ENCODE results near the gene TBC1D22A. TPM values are rescaled to one million over a fixed set of nuclear protein-coding genes. Genes with fewer than 3 reads are reported as not detected.

The TBC1D22A gene
- total RNA-seq, 1 experiment from 2014 or later: 14.3 TPM

DNA sequence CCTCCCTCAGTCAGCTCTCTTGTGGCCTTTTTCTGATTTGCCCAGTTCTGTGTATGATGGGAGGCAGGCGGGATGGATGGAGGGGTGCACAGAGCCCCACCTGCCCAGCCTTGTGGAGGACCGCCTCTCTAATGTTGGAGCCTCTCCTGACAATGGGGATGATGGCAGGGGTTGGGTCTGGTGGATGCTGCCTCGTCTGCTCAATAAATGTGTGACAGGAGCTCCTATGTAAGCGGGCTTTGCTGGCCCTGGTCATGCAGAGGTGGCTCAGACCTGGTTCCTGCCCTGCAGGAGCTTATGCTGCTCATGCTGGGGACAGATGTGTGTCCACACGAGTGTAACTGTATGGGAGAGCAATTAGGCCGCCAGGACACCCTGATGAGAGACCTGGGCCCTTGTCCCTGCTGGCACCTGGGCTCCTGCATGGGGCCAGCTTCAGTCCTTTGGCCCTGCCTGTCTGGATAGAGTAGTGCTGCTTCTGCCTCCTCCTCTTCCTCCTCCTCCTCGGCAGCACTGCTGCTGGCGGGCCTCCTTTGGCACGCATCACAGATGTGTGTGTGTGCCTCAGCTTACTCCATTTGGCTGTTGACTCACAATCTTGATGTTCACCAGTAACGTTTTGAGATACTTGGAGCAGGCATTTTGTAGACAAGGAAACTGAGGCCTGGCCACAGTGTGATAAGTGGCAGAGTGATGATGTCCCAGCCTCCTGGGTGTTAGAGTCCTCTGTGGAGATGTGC lies 131.0 kb downstream of the TBC1D22A start:
- H3K9ac ChIP-seq (ENCODE audit: low read length): no peak overlapping the region
- ChIA-PET CTCF (no interaction called here), POLR2A (ENCODE audit: unreplicated experiment) (no interaction called here)
- intact Hi-C loops (cut with micrococcal nuclease): no loop called here
- no peaks in the 10 kb centered on the region for H3F3A ChIP-seq (ENCODE audit: low read length, unreplicated experiment)
- no peaks in the 10 kb centered on the region for H3K9me2 ChIP-seq (replicated peaks; ENCODE audit: low read length)
- H4K20me1 ChIP-seq (ENCODE audit: low read length): no peaks in the 10 kb centered on the region
- no peak overlapping the region for H3K4me2 ChIP-seq (ENCODE audit: low read length)
- no peaks in the 10 kb centered on the region for H3K79me2 ChIP-seq (ENCODE audit: low read length)
- H3K36me3 ChIP-seq (ENCODE audit: low read depth, low read length): no peaks in the 10 kb centered on the region
- TF ChIP-seq, protein P1, sequence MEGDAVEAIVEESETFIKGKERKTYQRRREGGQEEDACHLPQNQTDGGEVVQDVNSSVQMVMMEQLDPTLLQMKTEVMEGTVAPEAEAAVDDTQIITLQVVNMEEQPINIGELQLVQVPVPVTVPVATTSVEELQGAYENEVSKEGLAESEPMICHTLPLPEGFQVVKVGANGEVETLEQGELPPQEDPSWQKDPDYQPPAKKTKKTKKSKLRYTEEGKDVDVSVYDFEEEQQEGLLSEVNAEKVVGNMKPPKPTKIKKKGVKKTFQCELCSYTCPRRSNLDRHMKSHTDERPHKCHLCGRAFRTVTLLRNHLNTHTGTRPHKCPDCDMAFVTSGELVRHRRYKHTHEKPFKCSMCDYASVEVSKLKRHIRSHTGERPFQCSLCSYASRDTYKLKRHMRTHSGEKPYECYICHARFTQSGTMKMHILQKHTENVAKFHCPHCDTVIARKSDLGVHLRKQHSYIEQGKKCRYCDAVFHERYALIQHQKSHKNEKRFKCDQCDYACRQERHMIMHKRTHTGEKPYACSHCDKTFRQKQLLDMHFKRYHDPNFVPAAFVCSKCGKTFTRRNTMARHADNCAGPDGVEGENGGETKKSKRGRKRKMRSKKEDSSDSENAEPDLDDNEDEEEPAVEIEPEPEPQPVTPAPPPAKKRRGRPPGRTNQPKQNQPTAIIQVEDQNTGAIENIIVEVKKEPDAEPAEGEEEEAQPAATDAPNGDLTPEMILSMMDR (conservative IDR thresholded peaks at IDR 0.05; ENCODE audit: low read depth, low read length): no peak
- no peak for TF ChIP-seq EZH2phosphoT487 (IDR thresholded peaks at IDR 0.05; ENCODE audit: borderline replicate concordance, low read length)
- TF ChIP-seq EZH2 (IDR thresholded peaks at IDR 0.05; ENCODE audit: low read length, unreplicated experiment): no peak
- BruUV-seq (replicated peaks): no TSS peak
- no peak overlapping the region for H2AFZ ChIP-seq (ENCODE audit: low read length)
- ATAC-seq: no peak
- no peak overlapping the region for H3K4me3 ChIP-seq (ENCODE audit: low read length)
- no peaks in the 10 kb centered on the region for H3K4me1 ChIP-seq (ENCODE audit: insufficient read depth, low read length)
- H3K27ac ChIP-seq (ENCODE audit: low read length): no peak overlapping the region
- H3K27me3 ChIP-seq (ENCODE audit: low read length): no peaks in the 10 kb centered on the region
- no peak for DNase-seq
- H3K9me3 ChIP-seq (ENCODE audit: low read length): no peaks in the 10 kb centered on the region

DNA sequence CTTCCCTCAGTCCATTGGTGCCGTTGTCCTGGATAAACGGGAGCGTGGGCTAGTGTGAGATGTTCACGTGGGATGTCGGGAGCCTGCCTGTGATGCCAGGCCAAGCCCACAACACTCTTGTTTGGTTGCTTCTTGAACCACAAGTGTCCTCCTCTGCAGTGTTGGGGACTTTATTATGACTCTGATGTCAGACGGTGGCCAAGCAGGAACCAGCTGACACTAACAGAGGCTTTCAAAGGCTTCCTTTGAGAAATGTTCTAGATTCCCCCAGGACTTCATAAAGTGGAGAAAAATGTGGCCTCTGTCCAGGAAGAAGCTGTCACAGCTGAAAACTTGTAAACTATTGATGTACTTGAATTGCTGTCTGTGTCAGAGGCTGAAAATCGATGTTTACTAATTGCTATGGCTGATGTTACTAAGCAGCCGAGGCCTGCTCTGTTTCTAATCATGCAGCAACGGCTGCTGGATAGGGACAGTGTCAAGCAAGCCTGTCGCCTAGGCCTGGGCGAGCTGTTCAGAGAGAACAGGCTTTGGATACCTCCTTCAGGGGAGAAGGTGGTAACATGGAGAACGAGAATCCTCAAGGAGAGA lies 131.7 kb downstream of the TBC1D22A start:
- TF ChIP-seq, protein P1 (conservative IDR thresholded peaks at IDR 0.05; ENCODE audit: low read depth, low read length): no peak
- TF ChIP-seq EZH2 (IDR thresholded peaks at IDR 0.05; ENCODE audit: low read length, unreplicated experiment) (no peak), EZH2phosphoT487 (IDR thresholded peaks at IDR 0.05; ENCODE audit: borderline replicate concordance, low read length) (no peak)

More for the DNA sequence above, 131.7 kb downstream of the TBC1D22A start:
- Histone ChIP-seq H3F3A (ENCODE audit: low read length, unreplicated experiment) (no peaks in the 10 kb centered on the region), H3K79me2 (ENCODE audit: low read length) (no peaks in the 10 kb centered on the region), H3K9me2 (replicated peaks; ENCODE audit: low read length) (no peaks in the 10 kb centered on the region), H3K9ac (ENCODE audit: low read length) (no peak overlapping the region), H4K20me1 (ENCODE audit: low read length) (no peaks in the 10 kb centered on the region), H3K27me3 (ENCODE audit: low read length) (no peaks in the 10 kb centered on the region), H2AFZ (ENCODE audit: low read length) (no peak overlapping the region), H3K9me3 (ENCODE audit: low read length) (no peaks in the 10 kb centered on the region), H3K4me2 (ENCODE audit: low read length) (no peak overlapping the region), H3K4me1 (ENCODE audit: insufficient read depth, low read length) (no peaks in the 10 kb centered on the region), H3K27ac (ENCODE audit: low read length) (no peak overlapping the region), H3K36me3 (ENCODE audit: low read depth, low read length) (no peaks in the 10 kb centered on the region), H3K4me3 (ENCODE audit: low read length) (no peak overlapping the region)
- BruUV-seq (replicated peaks): no TSS peak
- POLR2A ChIA-PET (ENCODE audit: unreplicated experiment): no interaction called here
- CTCF ChIA-PET: no interaction called here
- ATAC-seq (no peak), DNase-seq (no peak)
- intact Hi-C loops (cut with micrococcal nuclease): no loop called here

Measured in PC-3 (cell line).